K562 (cell line): Measurements from ENCODE around the gene ZNF420. TPM values are rescaled to one million over a fixed set of nuclear protein-coding genes. Genes with fewer than 3 reads are reported as not detected.

ENCODE experiments used
- ATF1 ChIP-seq, 2 experiments: fragments of 450-650 bp in 1 of 2; IDR thresholded peaks; 2 replicates each; pipeline ENCODE4 v1.6.1; 2016; ENCODE audit warnings: missing compliant biosample characterization in 1 of 2, missing genetic modification characterization in 1 of 2
- BACH1 ChIP-seq: fragments of 200-800 bp; sonication (Bioruptor generic); IDR thresholded peaks from 2 replicates; pipeline ENCODE4 v1.6.1; 2016; ENCODE audit warnings: missing genetic modification characterization, missing compliant biosample characterization
- BRCA1 ChIP-seq, 2 experiments: fragments of 450-650 bp in 1 of 2; sonication (generic) in 1 of 2; formaldehyde crosslinking in 1 of 2; IDR thresholded peaks; 2 replicates each; pipeline versions ENCODE4 v1.5.0 to v1.6.1; 2017 to 2020; ENCODE audit warnings: mild to moderate bottlenecking in 1 of 2, missing genetic modification reagents in 1 of 2
- CBX3 ChIP-seq, 2 experiments: IDR thresholded peaks; 1 replicate in 1 of 2; 2 replicates in 1 of 2; pipeline ENCODE4 v1.6.1; 2012; ENCODE audit warnings: inconsistent platforms in 2 of 2, low read length in 2 of 2, borderline replicate concordance in 1 of 2, control low read depth in 1 of 2
- CBX5 ChIP-seq: IDR thresholded peaks from 2 replicates; pipeline ENCODE4 v1.6.1; 2014; ENCODE audit warnings: low read depth, borderline replicate concordance
- CREB3L1 ChIP-seq: fragments of 450-650 bp; IDR thresholded peaks from 2 replicates; pipeline ENCODE4 v1.6.1; 2014; ENCODE audit warnings: low read depth, mild to moderate bottlenecking, moderate library complexity, borderline replicate concordance
- FOXA3 ChIP-seq, 2 experiments: fragments of 450-650 bp in 1 of 2; sonication (generic) in 1 of 2; formaldehyde crosslinking; IDR thresholded peaks in 1 of 2; conservative IDR thresholded peaks in 1 of 2; 2 replicates each; pipeline versions ENCODE4 v1.4.0 to v1.8.0; 2020 to 2022; ENCODE audit warnings: mild to moderate bottlenecking in 2 of 2, missing genetic modification reagents in 1 of 2
- IRF1 ChIP-seq: sonication (generic); formaldehyde crosslinking; IDR thresholded peaks from 2 replicates; pipeline ENCODE4 v1.8.0; 2022; ENCODE audit warnings: missing genetic modification reagents, mild to moderate bottlenecking, borderline replicate concordance
- KDM5B ChIP-seq: fragments of 200-600 bp; sonication (generic); IDR thresholded peaks from 2 replicates; pipeline ENCODE4 v1.6.1; 2012; ENCODE audit warnings: low read depth, mild to moderate bottlenecking, moderate library complexity, low read length, control low read depth, inconsistent platforms; ENCODE audit not compliant: insufficient replicate concordance
- KLF1 ChIP-seq: fragments of 450-650 bp; IDR thresholded peaks from 2 replicates; pipeline ENCODE4 v1.6.1; 2016; ENCODE audit warnings: missing genetic modification characterization, missing compliant biosample characterization
- MAX ChIP-seq: sonication (generic); formaldehyde crosslinking; IDR thresholded peaks from 2 replicates; pipeline ENCODE4 v1.9.0; 2022; ENCODE audit warnings: mild to moderate bottlenecking, missing genetic modification reagents
- RBFOX2 ChIP-seq: fragments of 200-400 bp; formaldehyde crosslinking; IDR thresholded peaks from 2 replicates; pipeline ENCODE4 v1.6.1; 2017; ENCODE audit warnings: low read depth, mild to moderate bottlenecking, low read length, moderate library complexity
- RCOR1 ChIP-seq, 2 experiments: IDR thresholded peaks; 2 replicates each; pipeline ENCODE4 v1.6.1; 2012; ENCODE audit warnings: low read depth in 2 of 2, low read length in 2 of 2, borderline replicate concordance in 1 of 2, improper control_type of control experiment in 1 of 2
- RFX1 ChIP-seq: fragments of 450-650 bp; IDR thresholded peaks from 2 replicates; pipeline ENCODE4 v1.6.1; 2016; ENCODE audit warnings: mild to moderate bottlenecking, moderate library complexity
- SIRT6 ChIP-seq: IDR thresholded peaks from one replicate; pipeline ENCODE4 v1.6.1; 2012; ENCODE audit warnings: low read depth, mild to moderate bottlenecking, control low read depth, inconsistent platforms, low read length, moderate library complexity
- ZNF407 ChIP-seq: fragments of 450-650 bp; IDR thresholded peaks from 2 replicates; pipeline ENCODE4 v1.6.1; 2016; ENCODE audit warnings: low read depth
- polyA plus RNA-seq, 8 experiments: library from polyadenylated mRNA; depleted of rRNA in 4 of 8; stranded (reverse) in 5 of 8; unstranded in 3 of 8; fragments of >200 nt; fragmentation: Nextera tagmentation in 2 of 8; fragmentation: Illumina TruSeq in 1 of 8; extraction: Ambion mirVana in 2 of 8; extraction: Trizol in 1 of 8; gene quantifications; 2 replicates each; pipeline versions ENCODE4 v1.2.1 to v1.2.3, GENCODE V29; 2011 to 2014; ENCODE audit warnings: inconsistent platforms in 1 of 8, missing spikeins in 1 of 8
- total RNA-seq, 7 experiments: library from RNA; depleted of rRNA in 6 of 7; stranded (reverse); fragments of >200 nt in 6 of 7; fragmentation: Illumina TruSeq in 2 of 7; extraction: Trizol in 2 of 7; gene quantifications; 2 replicates each; pipeline versions ENCODE4 v1.2.1 to v1.2.3, GENCODE V29; 2011 to 2021; ENCODE audit warnings: low replicate concordance in 1 of 7

ZNF420 gene
- total and polyA plus RNA-seq, 9 of the 15 experiments (the other 6 are each of a cell fraction or from before 2014, with no cell fraction given), result 2.6 to 7.2 (median 5.1) TPM

- TF ChIP-seq RCOR1 (IDR thresholded peaks at IDR 0.05; ENCODE audit: borderline replicate concordance in 1 of 2, low read depth in 2 of 2, low read length in 2 of 2) (peak in 1 of 2 experiments; percentile 53; a peak in 1 of 4 replicates), CBX5 (no peak), KDM5B (no peak), ATF1 (CRISPR knock-in tag; IDR thresholded peaks at IDR 0.05) (no peak), ATF1 (tag; IDR thresholded peaks at IDR 0.05) (peak; percentile 81), ZNF407 (no peak), FOXA3 (CRISPR knock-in tag; conservative IDR thresholded peaks at IDR 0.05 in 1 of 2, IDR thresholded peaks at IDR 0.05 in 1 of 2) (no peak), RBFOX2 (peak; percentile 82), IRF1 (CRISPR knock-in tag) (no peak), MAX (no peak), BACH1 (no peak), KLF1 (tag) (no peak), BRCA1 (IDR thresholded peaks at IDR 0.05) (no peak), BRCA1 (CRISPR knock-in tag; IDR thresholded peaks at IDR 0.05) (no peak), SIRT6 (no peak), CBX3 (IDR thresholded peaks at IDR 0.05; ENCODE audit: borderline replicate concordance in 1 of 2, low read length in 2 of 2) (no peak), CREB3L1 (peak; percentile 93), RFX1 (no peak)
Measured at GRCh38 chr19:37077934-37078716, at the start of gene ZNF420 (continued).
